PFSK-1 (cell line): ENCODE measurements around the gene NUDT22.

Experiments used
- FOXP2 ChIP-seq: optimal IDR thresholded peaks from 2 replicates; pipeline ENCODE3; 2011; ENCODE audit warnings: borderline replicate concordance, control low read depth, inconsistent platforms; ENCODE audit not compliant: insufficient read depth; ENCODE audit errors: extremely low read length, extremely low read depth
- POLR2AphosphoS5 ChIP-seq: IDR thresholded peaks from 2 replicates; pipeline ENCODE4 v1.6.1; 2012; ENCODE audit warnings: low read depth, mild to moderate bottlenecking, control low read depth, low read length, moderate library complexity
- REST ChIP-seq, 2 experiments: IDR thresholded peaks; 2 replicates each; pipeline versions ENCODE4 v1.6.1 to v1.8.0; 2011 to 2012; ENCODE audit warnings: low read depth in 2 of 2, low read length in 2 of 2, control low read depth in 1 of 2, inconsistent platforms in 1 of 2, mild to moderate bottlenecking in 1 of 2, moderate library complexity in 1 of 2; ENCODE audit not compliant: insufficient read depth in 1 of 2
- SIN3A ChIP-seq: IDR thresholded peaks from 2 replicates; pipeline ENCODE4 v1.6.1; 2012; ENCODE audit warnings: mild to moderate bottlenecking, low read length, moderate library complexity, borderline replicate concordance; ENCODE audit not compliant: insufficient read depth
- TAF1 ChIP-seq: IDR thresholded peaks from 2 replicates; pipeline ENCODE4 v1.6.1; 2012; ENCODE audit warnings: low read length, control low read depth, borderline replicate concordance; ENCODE audit not compliant: insufficient read depth

Gene NUDT22

DNA sequence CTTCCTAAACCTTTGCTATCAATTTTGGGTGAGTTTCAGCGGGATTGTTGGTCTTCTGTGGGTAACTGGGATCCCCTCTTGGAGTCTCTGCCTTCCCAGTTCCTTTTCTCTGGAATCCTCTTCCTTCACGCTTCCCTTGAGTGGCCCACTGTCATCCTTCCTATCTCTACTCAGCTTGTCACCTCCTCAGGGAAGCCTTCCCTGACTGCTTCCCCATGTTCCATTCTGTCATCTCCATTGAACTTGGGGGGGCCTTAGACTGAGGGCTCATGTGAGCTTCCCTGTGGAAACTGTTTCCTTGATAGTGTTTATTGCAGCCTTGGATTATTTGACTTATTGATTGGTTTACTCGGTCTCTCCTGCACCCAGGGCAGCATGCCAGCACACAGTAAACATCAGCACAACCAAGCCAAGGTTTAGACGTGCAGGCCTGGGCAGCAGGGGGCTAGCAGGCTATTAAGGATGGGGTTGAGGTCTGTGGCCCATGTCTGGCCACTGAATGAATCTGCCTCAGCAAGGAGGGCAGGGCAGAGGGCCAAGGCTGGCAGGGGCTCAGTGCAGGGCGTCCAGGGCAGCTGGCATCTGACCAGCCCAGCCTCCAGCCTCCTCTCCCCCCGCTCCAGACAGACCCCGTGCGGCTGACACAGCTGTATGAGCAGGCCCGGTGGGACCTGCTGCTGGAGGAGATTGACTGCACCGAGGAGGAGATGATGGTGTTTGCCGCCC lies 7.3 kb upstream of the NUDT22 start:
- TF ChIP-seq POLR2AphosphoS5 = no peak
- no peak for TF ChIP-seq REST (IDR thresholded peaks at IDR 0.05; ENCODE audit: insufficient read depth in 1 of 2, low read depth in 2 of 2, low read length in 2 of 2)
- TF ChIP-seq SIN3A = no peak
- no peak for TF ChIP-seq FOXP2
- TF ChIP-seq TAF1 = no peak

DNA sequence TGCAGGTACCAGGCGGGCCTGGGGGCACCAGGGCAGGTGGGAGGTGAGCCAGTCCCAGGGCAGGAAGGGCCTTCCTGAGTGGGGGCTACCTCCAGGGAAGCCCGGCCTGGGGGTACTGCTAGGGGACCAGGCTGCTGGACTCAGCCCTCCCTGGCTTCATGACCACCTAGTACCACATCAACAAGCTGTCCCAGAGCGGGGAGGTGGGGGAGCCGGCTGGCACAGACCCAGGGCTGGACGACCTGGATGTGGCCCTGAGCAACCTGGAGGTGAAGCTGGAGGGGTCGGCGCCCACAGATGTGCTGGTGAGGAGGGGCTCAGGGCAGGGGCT lies 6.8 kb upstream of the NUDT22 start:
- no peak for TF ChIP-seq REST (IDR thresholded peaks at IDR 0.05; ENCODE audit: insufficient read depth in 1 of 2, low read depth in 2 of 2, low read length in 2 of 2)

DNA sequence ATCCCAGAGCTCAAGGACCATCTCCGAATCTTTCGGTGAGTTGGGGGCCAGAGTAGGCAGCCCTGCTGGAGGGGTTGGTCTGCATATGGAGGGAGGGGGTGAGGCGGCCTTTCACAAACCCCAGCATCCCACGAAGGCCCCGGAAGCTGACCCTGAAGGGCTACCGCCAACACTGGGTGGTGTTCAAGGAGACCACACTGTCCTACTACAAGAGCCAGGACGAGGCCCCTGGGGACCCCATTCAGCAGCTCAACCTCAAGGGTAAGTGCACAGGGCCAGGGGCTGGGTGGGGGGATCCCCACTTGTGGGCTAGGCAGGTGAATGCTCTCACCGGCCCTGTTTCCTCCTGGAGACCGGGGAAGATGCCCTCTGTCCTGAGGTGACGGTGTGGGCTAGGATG lies 6.3 kb upstream of the NUDT22 start:
- TF ChIP-seq TAF1 (no peak), SIN3A (no peak), POLR2AphosphoS5 (no peak), FOXP2 (no peak), REST (IDR thresholded peaks at IDR 0.05; ENCODE audit: insufficient read depth in 1 of 2, low read depth in 2 of 2, low read length in 2 of 2) (no peak)

DNA sequence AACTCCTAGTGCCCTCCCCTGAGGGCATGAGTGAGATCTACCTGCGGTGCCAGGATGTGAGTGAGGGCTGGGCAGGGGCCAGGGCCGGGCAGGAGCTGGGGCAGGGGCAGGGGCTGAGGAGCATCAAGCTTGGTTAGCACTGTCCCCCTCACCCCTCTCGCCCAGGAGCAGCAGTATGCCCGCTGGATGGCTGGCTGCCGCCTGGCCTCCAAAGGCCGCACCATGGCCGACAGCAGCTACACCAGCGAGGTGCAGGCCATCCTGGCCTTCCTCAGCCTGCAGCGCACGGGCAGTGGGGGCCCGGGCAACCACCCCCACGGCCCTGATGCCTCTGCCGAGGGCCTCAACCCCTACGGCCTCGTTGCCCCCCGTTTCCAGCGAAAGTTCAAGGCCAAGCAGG lies 5.8 kb upstream of the NUDT22 start:
- TF ChIP-seq POLR2AphosphoS5 = no peak

DNA sequence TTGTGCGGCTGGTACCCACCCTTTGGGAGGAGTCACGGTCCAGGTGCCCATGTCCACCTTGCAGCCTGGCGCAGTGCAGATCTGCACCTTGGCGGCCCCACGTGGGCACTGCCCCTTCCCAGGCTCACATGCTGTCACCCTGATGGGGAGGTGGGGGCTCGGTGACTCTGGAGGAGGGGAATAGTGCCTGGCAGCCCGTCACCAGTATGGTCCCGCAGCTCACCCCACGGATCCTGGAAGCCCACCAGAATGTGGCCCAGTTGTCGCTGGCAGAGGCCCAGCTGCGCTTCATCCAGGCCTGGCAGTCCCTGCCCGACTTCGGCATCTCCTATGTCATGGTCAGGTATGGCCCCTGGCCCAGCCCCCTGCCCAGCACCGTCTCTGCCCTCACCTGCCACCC lies 5.3 kb upstream of the NUDT22 start:
- TF ChIP-seq REST (IDR thresholded peaks at IDR 0.05; ENCODE audit: insufficient read depth in 1 of 2, low read depth in 2 of 2, low read length in 2 of 2) = no peak
- no peak for TF ChIP-seq FOXP2
- TF ChIP-seq TAF1 = no peak
- TF ChIP-seq POLR2AphosphoS5 = no peak
- TF ChIP-seq SIN3A = no peak
